ENCODE results near the gene B3GNT7.
"Not testable (repeated sequence)": the region's sequence is repeated elsewhere in the genome, so short reads cannot be mapped to it uniquely, and the experiment has no call there.

B3GNT7 gene

DNA sequence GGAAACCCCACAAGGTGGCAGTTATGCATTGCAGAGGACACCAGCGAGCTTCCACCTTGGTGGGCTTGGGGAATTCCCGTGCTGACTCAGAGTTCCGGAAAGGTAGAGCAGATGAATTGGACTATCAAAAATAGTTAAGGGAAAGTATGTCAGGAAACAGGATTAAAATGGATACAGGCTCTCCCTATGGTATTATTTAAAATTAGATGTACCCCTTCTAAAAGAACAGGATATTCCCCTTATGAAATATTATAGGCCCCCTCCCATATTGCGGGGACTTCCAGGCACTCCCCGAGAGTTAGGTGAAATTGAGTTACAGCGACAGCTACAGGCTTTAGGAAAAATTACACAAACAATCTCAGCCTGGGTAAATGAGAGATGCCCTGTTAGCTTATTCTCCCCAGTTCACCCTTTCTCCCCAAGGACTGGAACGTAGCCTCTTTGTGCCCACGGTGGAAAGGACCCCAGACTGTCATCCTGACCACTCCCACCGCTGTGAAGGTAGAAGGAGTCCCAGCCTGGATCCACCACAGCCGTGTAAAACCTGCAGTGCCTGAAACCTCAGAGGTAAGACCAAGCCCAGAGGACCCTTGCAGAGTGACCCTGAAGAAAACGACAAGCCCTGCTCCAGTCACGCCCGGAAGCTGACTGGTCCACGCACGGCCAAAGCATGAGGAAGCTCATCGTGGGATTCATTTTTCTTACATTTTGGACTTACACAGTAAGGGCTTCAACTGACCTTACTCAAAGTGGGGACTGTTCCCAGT is 10.3 kb downstream of the B3GNT7 start:
- Histone ChIP-seq H3F3A (ENCODE audit: insufficient read depth) (peaks cover 18% of the 10 kb centered on the region), H3K27ac (ENCODE audit: low read depth, low read length) (peak overlapping the region; percentile 79), H2AFZ (ENCODE audit: low read depth, low read length, severe bottlenecking) (peak overlapping the region; percentile 73), H3K4me2 (ENCODE audit: low read depth, low read length, poor library complexity, severe bottlenecking) (peak overlapping the region; percentile 51), H3K9ac (ENCODE audit: low read length) (peak overlapping the region; percentile 50)
- H3K36me3 ChIP-seq (ENCODE audit: low read length); H3K27me3 ChIP-seq (ENCODE audit: low read length); H3K9me2 ChIP-seq (replicated peaks; ENCODE audit: insufficient read depth, low read length); H3K79me2 ChIP-seq (ENCODE audit: insufficient read depth, low read length); H3K9me3 ChIP-seq (ENCODE audit: insufficient read depth, low read length); H3K4me3 ChIP-seq (ENCODE audit: insufficient read depth, low read length, poor library complexity, severe bottlenecking); H4K20me1 ChIP-seq (ENCODE audit: low read depth, low read length): not testable (repeated sequence)
- TF ChIP-seq, protein P1, sequence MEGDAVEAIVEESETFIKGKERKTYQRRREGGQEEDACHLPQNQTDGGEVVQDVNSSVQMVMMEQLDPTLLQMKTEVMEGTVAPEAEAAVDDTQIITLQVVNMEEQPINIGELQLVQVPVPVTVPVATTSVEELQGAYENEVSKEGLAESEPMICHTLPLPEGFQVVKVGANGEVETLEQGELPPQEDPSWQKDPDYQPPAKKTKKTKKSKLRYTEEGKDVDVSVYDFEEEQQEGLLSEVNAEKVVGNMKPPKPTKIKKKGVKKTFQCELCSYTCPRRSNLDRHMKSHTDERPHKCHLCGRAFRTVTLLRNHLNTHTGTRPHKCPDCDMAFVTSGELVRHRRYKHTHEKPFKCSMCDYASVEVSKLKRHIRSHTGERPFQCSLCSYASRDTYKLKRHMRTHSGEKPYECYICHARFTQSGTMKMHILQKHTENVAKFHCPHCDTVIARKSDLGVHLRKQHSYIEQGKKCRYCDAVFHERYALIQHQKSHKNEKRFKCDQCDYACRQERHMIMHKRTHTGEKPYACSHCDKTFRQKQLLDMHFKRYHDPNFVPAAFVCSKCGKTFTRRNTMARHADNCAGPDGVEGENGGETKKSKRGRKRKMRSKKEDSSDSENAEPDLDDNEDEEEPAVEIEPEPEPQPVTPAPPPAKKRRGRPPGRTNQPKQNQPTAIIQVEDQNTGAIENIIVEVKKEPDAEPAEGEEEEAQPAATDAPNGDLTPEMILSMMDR (IDR thresholded peaks at IDR 0.05; ENCODE audit: insufficient read depth, low read length, poor library complexity, severe bottlenecking), result peak; percentile 27

DNA sequence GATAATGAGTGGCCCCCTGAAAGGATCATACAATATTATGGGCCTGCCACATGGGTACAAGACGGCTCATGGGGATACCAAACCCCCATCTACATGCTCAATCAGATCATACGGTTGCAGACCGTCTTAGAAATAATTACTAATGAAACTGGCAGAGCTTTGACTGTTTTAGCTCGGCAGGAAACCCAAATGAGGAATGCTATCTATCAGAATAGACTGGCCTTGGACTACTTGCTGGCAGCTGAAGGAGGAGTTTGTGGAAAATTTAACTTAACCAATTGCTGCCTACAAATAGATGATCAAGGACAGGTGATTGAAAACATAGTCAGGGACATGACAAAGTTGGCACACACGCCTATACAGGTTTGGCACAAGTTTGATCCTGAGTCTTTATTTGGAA is 12.2 kb downstream of the B3GNT7 start:
- not testable (repeated sequence) for H3K4me2 ChIP-seq (ENCODE audit: low read depth, low read length, poor library complexity, severe bottlenecking); H3K27me3 ChIP-seq (ENCODE audit: low read length); H3K36me3 ChIP-seq (ENCODE audit: low read length); H3K9ac ChIP-seq (ENCODE audit: low read length); H3K79me2 ChIP-seq (ENCODE audit: insufficient read depth, low read length); H3K9me3 ChIP-seq (ENCODE audit: insufficient read depth, low read length); H3K4me3 ChIP-seq (ENCODE audit: insufficient read depth, low read length, poor library complexity, severe bottlenecking); H4K20me1 ChIP-seq (ENCODE audit: low read depth, low read length); H3K9me2 ChIP-seq (replicated peaks; ENCODE audit: insufficient read depth, low read length); H3K27ac ChIP-seq (ENCODE audit: low read depth, low read length); H2AFZ ChIP-seq (ENCODE audit: low read depth, low read length, severe bottlenecking)
- peaks cover 22% of the 10 kb centered on the region for H3F3A ChIP-seq (ENCODE audit: insufficient read depth)

DNA sequence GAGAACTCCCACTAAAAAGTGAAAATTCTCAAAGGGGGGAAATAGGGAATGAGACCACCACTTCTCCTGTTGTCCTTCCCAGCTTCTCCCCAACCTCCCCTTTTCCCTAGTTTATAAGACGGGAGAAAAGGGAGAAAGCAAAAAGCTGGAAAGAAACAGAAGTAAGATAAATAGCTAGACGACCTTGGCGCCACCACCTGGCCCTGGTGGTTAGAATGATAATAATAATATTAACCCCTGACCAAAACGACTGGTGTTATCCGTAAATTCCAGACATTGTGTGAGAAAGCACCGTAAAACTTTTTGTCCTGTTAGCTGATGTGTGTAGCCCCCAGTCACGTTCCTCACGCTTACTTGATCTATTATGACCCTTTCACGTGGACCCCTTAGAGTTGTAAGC is 12.8 kb downstream of the B3GNT7 start:
- not testable (repeated sequence) for H2AFZ ChIP-seq (ENCODE audit: low read depth, low read length, severe bottlenecking); H3K36me3 ChIP-seq (ENCODE audit: low read length); H3K27ac ChIP-seq (ENCODE audit: low read depth, low read length); H3K79me2 ChIP-seq (ENCODE audit: insufficient read depth, low read length); H3K9ac ChIP-seq (ENCODE audit: low read length); H4K20me1 ChIP-seq (ENCODE audit: low read depth, low read length); H3K27me3 ChIP-seq (ENCODE audit: low read length); H3K4me2 ChIP-seq (ENCODE audit: low read depth, low read length, poor library complexity, severe bottlenecking); H3K9me3 ChIP-seq (ENCODE audit: insufficient read depth, low read length); H3K4me3 ChIP-seq (ENCODE audit: insufficient read depth, low read length, poor library complexity, severe bottlenecking); H3K9me2 ChIP-seq (replicated peaks; ENCODE audit: insufficient read depth, low read length)
- peaks cover 20% of the 10 kb centered on the region for H3F3A ChIP-seq (ENCODE audit: insufficient read depth)

DNA sequence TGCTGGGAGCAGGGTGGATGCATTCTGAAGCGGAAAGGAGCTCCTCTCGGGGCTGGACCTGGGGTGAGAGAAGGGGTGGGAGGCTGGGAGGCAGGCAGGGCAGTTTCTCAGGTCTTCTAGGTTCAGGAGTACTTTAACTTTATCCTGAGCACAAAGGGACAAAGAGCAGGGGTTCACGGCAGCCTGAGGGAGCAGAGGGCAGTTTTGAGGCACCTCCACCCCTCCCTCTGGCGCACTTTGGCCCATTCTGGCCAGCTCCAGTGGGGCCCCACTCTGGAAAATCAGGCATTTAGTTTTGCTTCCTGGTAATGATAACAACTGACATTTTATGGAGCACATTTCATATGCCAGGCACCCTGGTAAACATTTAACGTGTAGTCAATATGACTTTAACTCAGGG is 14.3 kb downstream of the B3GNT7 start:
- Histone ChIP-seq H3K27me3 (ENCODE audit: low read length) (no peaks in the 10 kb centered on the region), H4K20me1 (ENCODE audit: low read depth, low read length) (no peaks in the 10 kb centered on the region), H3K36me3 (ENCODE audit: low read length) (no peaks in the 10 kb centered on the region; the same call in 1 of the 2 replicates), H2AFZ (ENCODE audit: low read depth, low read length, severe bottlenecking) (no peak overlapping the region), H3K9me3 (ENCODE audit: insufficient read depth, low read length) (peaks cover 4% of the 10 kb centered on the region; the same call in 1 of the 2 replicates), H3K79me2 (ENCODE audit: insufficient read depth, low read length) (no peaks in the 10 kb centered on the region), H3K4me2 (ENCODE audit: low read depth, low read length, poor library complexity, severe bottlenecking) (peak overlapping the region; percentile 23), H3K9ac (ENCODE audit: low read length) (peak overlapping the region; percentile 39), H3F3A (ENCODE audit: insufficient read depth) (peaks cover 18% of the 10 kb centered on the region; the same call in 1 of the 2 replicates), H3K9me2 (replicated peaks; ENCODE audit: insufficient read depth, low read length) (no peaks in the 10 kb centered on the region), H3K27ac (ENCODE audit: low read depth, low read length) (peak overlapping the region; percentile 53), H3K4me3 (ENCODE audit: insufficient read depth, low read length, poor library complexity, severe bottlenecking) (no peak overlapping the region)
- no peak for TF ChIP-seq EZH2phosphoT487 (conservative IDR thresholded peaks at IDR 0.05; ENCODE audit: low read length)
- TF ChIP-seq, protein P1 (IDR thresholded peaks at IDR 0.05; ENCODE audit: insufficient read depth, low read length, poor library complexity, severe bottlenecking), result no peak
